NCI-H69 (cell line): Measurements from ENCODE around the gene OVOL2.
A peak's percentile ranks its signal among the peaks of the same experiment; 100 is the strongest.
"Not testable (repeated sequence)": the region's sequence is repeated elsewhere in the genome, so short reads cannot be mapped to it uniquely, and the experiment has no call there.

ENCODE experiments used
- DNase-seq: peaks from one replicate; lab custom pipeline; 2025; lab: John Stamatoyannopoulos, UW

Gene OVOL2

DNA sequence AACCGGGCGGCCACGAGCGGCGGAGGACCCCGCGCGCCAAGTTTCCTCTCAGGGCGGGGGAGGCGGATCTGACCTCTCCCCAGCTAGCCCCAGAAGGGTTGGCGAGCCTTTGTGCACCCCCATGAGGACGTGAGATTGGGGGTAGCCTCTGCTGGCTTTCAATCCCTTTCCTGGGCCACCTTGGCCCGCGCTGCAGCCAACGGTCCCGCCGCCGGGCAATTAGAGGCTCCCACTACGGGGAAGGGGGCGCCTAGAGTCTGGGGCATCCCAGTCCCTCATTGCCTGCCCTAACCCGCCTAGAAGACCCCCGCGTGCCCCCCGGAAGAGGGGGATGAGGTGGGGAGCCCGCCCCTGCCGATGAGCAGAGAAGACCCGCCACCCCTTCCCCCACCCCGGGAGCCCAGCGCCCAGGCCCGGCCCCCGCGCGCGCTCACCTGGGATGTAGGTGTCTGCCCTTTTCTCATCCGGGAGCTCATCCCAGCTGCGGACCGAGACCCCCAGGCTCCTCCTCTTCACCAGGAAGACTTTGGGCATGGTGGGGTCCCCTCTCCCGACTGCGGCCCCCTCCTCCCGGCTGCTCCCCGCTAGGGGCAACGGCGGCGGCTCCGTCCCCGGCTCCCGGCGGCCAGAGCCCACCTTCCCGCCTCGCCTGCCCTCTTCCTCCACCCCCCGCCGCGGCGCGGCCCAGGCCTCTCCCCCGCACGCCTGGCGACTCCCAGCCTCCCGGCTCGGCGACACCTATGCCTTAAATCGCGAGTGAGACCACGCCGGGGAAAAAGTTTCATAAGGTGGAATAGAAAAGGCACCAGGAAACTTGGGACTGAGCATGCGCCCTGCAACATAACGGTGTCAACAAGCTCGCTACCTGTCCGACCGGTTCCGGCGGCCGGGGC, at the start of gene OVOL2:
TSS of gene OVOL2 (minus strand) at position 816 of the 893 bp plus-strand sequence. CDS start at position 534, 282 bp downstream.
- DNase-seq: peak; percentile 88

DNA sequence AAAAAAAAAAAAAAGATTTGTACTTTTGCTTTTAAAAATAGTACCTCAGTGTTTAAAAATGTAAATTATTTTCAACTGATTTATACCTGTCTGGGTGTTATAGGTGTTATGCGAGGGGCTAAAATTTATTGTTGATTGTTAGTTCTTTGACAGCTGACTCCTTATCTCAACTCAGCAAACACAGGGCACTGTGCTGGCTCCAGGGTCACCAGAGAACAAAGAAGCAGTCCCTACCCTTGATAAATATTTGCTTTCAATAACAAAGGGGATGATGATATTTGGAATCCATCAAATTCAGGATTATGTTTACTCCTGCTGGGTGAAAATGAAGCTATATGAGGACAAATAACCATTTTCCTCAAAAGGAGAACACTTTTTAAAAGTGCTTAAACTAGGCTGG, 45.8 kb upstream of the OVOL2 start:
- DNase-seq: peak; percentile 89

DNA sequence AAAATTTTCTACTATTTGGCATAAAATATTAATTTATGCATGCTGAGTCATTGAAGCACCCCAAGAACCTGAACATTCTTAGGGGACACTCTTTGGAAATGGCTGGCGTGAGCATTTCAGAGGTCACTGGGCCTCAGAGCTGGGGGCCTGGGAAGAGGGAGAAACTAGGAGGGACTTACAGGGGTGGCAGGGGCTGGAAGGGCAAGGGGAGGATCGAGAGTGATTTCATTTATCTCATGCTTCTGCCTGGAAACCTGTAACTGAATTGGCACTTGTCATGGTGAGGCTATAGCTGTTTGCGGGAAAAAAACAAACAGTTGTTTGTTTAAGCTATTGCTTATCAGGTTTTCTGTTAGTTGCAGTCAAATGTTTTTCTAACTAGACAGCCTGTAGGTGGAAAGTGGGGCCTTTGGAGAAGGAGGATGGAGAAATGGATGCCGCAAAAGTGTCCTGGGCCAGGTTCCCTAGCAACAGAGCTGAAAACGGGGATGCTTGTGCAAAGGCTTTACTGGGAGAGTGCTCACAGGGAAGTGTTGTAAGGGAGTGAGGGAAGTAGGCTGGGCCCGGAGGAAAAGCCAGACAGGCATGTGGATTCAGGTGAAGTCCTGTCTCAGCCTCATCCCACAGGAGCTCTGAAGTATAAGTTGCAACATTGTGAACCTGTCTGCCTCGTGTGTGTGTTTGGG, 43.6 kb upstream of the OVOL2 start:
- DNase-seq: no peak

DNA sequence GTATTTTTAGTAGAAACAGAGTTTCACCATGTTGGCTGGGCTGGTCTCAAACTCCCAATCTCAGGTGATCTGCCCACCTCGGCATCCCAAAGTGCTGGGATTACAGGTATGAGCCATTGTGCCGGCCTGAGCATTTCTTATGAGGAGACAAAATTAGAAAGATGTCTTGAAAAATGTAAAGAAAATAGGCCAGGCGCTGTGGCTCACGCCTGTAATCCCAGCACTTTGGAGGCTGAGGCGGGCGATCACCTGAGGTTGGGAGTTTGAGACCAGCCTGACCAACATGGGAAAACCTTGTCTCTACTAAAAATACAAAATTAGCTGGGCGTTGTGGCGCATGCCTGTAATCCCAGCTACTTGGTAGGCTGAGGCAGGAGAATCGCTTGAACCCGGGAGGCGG, 42.9 kb upstream of the OVOL2 start:
- not testable (repeated sequence) for DNase-seq

DNA sequence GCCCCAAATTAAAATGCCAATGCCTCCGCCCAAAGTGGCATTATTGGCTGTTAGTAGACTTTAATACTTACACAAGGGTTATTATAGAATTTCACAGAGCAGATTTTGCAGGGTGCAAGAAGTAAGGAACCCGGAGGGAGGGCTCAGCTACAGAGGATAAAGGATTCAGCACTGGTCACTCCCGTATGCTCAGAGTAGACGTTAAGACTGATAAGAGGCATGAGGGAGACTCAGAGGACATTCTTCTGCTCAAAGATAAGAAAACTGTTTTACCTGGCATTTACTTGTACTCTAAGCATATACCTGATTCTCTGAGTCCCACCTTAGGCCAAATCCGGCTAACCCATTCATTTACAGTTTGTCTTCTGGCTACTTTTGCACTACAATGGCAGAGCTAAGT, 36.5 kb upstream of the OVOL2 start:
- DNase-seq: no peak

DNA sequence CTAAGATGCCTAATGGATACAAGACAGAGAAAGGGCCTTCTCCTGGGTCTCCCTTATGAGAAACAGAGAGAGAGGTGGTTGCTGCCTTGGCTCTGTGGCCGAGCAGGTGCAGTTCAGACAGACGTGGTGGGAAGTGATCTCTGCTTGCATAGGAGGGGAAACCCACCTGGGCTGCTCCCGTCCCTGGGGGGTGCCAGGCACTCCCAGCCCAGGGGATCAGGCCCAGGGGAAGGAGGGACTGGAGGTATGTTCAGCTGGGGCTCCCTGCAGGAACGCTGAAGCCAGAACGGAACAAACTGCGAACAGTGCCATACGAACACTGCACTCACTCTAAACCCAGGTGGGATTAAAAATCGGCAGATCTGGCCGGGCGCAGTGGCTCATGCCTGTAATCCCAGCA, 35.7 kb upstream of the OVOL2 start:
- DNase-seq: no peak

DNA sequence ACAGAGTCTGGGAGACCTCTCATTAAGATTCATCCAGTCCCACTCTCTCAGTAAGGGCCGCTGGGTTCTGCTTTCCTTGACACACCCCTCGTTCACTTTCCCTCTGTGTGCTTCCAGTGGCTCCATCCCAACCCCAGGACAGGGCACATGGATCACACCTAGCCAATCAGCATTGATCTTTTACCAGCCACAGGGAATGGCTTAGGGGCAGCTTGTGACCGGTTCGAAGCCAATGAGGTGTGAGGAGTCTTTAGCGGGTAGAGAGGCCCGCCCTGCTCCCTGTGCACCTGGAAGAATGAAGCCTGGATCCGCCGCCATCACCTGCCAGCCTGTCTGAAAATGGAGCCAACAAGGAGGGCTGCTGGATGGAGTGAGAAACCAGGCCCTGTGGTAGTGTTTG, 35.2 kb upstream of the OVOL2 start:
- DNase-seq: no peak

DNA sequence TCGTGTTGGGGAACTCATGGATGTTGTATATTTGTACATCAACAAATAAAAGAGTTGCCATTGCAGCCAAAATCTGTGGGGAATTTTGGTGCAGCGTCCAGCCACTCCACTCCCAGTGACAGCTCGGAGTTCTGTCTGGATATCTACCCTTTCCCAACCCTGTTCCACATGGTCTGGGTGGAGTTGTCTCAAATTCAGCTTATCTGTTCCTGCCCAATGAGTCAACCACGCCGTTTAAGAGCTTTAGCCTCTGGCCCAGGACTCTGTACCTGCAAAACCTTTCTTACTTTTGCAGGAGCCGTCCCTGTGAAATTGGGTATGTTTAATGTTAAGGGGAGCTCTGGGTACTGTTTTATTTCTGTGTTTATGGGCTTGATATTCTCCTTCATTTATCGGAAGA, 33.9 kb upstream of the OVOL2 start:
- no peak for DNase-seq

DNA sequence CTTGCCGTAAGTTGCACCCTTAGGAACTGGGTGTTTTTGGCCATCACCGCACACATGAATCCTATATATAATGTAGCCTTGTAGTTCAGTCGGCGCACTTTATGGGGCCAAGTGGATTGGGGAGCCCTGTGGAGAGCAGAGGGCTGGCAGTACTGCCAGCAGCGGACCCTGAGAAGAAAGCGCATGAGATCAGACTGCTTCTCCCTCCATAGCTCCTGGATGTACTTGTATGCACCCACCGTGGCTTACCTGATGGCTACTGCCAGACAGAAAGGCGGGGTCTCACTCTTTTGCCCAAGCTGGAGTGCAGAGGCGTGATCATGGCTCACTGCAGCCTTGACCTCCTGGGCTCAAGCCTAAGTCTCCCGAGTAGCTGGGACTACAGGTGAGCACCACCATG, 32.8 kb upstream of the OVOL2 start:
- no peak for DNase-seq

DNA sequence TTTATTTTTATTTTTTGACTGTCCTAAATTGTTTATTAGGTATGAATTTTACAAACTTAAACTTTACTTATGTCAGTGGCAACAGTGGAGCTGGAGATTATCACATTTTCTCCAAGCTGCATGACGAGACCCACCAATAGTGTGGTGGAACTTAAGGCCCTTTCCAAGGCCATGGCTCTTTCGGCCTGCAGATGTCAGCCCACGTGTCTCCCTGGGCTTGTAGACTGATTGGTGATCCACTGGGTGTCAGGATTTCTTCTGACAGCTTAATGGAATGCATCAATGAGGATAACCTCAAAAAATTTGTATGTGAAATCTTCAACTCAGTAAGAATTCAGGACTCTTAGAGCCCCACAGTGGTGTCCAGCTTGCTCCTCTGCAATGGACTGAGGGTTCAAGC, 32.3 kb upstream of the OVOL2 start:
- DNase-seq: no peak

DNA sequence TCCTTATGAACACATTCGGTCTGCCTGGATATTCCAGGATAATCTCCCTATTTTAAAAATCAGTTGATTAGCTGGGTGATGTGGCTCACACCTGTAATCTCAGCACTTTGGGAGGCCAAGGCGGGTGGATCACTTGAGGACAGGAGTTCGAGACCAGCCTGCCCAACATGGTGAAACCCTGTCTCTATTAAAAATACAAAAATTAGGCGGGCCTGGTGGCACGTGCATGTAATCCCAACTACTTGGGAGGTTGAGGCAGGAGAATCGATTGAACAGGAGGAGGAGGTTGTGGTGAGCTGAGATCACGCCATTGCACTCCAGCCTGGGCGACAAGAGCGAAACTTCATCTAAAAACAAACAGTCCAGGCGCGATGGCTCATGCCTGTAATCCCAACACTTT, 31.1 kb upstream of the OVOL2 start:
- DNase-seq: not testable (repeated sequence)

DNA sequence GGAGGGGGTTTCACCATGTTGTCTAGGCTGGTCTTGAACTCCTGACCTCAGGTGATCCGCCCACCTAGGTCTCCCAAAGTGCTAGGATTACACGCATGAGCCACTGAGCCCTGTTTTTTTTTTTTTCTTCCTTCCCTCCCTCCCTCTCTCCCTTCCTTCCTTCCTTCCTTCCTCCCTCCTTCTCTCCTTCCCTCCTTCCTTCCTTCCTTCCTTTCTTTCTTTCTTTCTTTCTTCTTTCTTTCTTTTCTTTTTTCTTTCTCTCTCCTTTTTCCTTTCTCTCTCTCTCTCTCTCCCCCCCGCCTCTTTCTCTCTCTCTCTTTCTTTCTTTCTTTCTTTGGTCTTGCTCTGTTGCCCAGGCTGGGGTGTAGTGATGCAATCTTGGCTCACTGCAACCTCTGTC, 30.6 kb upstream of the OVOL2 start:
- DNase-seq: not testable (repeated sequence)

DNA sequence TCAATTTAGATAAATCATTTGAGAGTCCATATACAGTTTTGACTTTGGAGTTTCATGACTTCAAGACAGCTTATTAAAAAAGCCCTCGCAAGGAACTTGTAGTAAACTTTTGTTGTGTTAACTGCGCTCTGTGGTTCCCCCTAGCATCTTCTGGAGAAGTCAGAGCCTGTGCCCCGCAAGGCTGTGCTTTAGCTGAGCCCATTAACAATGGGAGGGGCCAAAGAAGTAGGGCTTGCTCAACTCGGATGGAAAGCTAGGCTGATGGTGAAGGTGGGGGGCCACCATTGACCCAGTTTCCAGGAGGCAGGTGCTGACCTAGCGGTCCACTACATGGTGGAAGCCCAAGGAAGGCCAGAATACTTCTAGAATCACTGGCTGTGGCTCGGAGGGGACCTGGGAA, 29.3 kb upstream of the OVOL2 start:
- DNase-seq: no peak

DNA sequence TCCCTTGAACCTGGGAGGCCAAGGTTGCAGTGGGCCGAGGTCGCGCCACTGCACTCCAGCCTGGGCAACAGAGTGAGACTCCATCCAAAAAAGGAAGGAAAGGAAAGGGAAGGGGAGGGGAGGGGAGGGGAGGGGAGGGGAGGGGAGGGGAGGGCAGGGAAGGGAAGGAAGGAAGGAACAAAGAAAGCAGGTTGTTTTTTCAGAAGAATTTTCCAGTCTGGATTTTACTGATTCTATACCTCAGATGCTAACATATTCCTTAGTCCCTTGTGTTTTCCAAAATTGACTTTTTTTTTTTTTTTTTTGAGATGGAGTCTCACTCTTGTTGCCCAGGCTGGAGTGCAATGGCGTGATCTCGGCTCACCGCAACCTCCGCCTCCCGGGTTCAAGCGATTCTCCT, 23.1 kb upstream of the OVOL2 start:
- not testable (repeated sequence) for DNase-seq

DNA sequence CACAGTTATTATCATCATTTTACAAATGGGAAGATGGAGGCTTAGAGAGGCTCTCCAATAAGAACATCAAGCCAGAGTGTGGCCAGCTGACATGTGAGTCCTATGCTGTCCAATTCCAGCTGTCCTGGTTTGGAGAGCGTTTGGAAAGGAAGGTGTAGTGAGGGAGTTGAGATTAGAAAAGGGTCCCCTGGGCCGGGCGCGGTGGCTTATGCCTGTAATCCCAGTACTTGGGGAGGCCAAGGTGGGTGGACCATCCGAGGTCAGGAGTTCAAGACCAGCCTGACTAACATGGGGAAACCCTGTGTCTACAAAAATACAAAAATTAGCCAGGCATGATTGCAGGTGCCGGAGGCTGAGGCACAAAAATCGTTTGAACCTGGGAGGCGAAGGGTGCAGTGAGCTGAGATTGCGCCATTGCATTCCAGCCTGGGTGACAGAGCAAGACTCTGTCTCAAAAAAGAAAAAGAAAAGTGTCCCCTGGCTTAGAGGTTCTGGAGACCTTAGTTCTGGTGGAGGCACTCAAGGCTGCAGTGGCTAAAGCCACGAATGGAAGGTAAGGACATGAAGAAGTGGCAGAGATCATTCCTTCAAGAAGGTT, 22.1 kb upstream of the OVOL2 start:
- DNase-seq: no peak

DNA sequence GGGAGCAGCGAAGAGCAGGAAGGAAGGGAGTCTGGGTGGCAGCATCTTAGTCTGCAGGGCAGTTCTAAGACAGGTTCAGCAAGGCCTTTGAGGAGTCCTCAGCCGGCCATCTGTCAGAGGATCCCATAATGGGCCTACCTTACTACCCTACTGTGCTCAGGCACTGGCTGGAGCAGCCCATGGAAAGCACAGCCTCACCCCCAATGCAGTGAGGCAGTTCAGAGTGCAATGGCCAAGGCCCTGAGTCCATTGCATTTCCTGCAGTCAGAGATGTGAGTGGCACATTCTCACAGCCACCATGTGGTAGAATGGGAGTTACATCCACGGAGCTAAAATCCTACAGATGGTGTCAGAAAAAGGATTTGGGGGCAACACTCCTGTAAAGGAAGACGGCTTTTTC, 19.4 kb upstream of the OVOL2 start:
- DNase-seq: no peak

DNA sequence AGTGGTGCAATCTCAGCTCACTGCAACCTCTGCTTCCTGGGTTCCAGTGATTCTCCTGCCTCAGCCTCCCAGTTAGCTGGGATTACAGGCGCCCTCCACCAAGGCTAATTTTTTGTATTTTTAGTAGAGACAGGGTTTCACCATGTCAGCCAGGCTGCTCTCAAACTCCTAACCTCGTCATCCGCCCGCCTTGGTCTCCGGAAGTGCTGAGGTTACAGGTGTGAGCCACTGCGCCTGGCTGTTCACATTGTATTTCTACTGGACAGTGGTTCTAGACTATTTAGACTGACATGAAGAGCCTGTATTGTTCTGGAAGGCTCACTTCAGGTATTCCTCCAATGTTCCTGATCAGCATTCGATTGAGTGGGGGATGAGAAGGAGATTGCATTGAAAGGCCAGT, 14.8 kb upstream of the OVOL2 start:
- DNase-seq: no peak

DNA sequence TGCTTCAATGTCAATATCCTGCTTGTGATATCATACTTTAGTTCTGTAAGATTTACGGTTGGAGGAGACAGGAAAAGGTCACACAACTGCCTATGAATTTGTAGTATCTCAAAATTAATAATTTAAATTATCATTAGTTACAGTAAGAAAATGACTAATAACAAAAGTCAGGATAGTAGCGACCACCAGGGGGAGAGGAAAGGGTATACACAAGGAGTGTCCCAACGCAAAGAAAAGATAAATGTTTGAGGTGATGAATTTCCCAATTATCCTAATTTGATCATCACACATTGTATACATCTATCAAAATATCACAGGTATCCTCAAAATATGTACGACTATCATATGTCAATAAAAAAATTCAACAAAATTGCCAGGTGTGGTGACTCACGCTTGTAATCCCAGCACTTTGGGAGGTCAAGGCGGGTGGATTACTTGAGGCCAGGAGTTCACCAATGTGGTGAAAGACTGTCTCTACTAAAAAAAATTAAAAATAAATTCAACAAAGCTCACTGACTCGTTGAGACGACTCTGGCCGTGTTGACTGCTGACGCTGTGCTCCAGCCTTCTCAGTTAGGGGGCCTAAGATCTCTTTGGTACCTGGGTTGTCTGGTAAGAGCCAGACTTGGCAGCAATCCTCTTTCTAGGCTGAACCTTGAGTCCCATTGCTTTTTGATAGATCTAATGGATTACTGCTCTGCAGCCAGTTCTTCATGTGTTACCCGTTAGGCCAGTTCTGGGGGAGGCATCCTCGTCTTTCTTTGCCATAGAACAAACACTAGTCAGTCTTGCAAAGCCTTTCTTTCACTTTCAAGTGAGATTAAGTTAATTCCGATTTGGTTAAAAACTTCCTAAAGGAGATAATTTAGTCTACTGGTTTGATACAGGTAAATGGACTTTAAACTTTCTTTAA, 9.0 kb upstream of the OVOL2 start:
- DNase-seq: peak; percentile 33

DNA sequence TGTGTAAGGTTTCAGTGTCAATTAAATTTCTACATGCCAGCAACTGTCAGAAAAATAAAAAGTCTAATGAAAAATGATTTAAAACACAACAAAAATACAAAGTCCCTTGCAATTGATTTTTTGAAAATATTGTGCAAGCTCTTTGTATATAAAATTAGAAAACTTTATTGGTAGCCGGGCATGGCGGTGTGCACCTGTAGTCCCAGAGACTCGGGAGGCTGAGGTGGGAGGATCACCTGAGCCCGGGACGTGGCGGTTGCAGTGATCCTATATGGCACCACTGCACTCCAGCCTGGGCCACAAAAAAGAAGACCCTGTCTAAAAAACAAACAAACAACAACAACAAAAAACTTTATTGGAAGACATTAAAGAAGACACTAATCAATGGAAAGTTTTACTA, 6.0 kb upstream of the OVOL2 start:
- no peak for DNase-seq

DNA sequence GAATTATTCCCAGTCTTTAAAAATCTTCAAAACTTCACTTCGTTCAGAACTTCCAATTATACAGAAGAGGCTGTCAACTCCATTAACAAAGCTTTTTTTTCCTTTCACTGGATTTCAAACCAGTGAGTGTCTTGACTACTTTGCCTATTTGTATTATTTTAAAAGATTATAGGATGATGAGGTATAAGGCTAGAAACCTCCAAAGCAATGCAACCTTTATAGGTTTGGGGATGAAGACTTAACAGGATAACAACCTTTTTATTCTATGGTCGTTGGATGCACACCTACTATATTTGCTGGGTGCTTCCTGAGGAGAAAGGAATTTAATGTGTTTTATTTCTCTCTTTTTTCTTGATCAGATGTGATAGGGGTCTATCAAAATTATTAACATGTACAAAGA, 1.9 kb upstream of the OVOL2 start:
- DNase-seq: no peak

DNA sequence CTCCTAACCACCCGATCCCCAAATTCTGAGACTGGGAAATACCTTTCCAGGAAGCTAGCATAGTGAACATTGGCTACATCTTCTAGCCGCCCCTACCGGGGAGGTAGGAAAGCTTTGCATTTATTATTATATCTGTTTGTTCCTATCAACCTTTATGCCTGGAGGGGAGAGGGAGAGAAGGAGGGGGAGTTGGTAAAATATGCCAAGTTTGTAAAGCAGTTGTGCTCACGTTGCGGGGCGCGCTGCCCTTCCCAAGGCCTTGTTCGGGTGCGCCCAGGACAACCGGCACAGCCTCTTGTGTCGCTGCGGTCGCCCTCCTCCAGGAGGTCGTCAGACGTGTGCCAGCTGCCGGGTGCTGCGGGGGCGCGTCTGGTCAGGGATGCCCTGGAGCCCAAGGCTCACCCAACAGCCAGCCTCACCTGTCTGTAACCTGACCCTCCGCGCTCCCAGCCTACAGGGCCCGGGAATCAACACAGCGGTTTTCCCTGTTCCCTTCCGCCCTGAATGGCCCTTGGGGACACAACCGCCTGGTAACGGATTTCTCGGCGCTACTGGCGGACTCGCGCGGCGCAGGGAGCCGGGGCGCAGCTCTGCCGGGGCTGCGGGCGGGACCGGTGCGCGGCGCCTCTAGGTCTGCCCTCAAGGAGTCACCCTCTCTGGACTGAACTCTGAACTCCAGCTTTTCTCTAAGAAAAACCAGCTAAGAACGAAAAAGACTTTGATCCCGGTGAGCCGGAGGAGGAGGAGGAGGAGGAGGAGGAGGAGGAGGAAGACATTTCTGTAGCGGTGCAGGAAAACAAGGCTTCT, 1.1 kb upstream of the OVOL2 start:
- peak; percentile 98 for DNase-seq
